H9 (cell line): ENCODE data around the gene SLC9A1. TPM values are rescaled to one million over a fixed set of nuclear protein-coding genes. Genes with fewer than 3 reads are reported as not detected.

Experiments used
- DNase-seq: peaks from one replicate; pipeline ENCODE4 v3.0.0-alpha.2; 2017
- H2AFZ ChIP-seq: one replicate; pipeline ENCODE4 v1.6.1; 2013; ENCODE audit warnings: mild to moderate bottlenecking, low read length, control low read depth, moderate library complexity
- H2AK5ac ChIP-seq: 2 replicates; pipeline ENCODE4 v1.6.1; 2013; ENCODE audit warnings: low read length, control low read depth, mixed read lengths; ENCODE audit not compliant: insufficient read length
- H2BK120ac ChIP-seq: one replicate; pipeline ENCODE4 v1.6.1; 2013; ENCODE audit warnings: low read depth, mild to moderate bottlenecking, low read length, control low read depth, inconsistent platforms; ENCODE audit not compliant: poor library complexity, severe bottlenecking
- H2BK12ac ChIP-seq: 2 replicates; pipeline ENCODE4 v1.6.1; 2013; ENCODE audit warnings: low read length, control low read depth, mixed read lengths, low read depth; ENCODE audit not compliant: insufficient read length
- H2BK15ac ChIP-seq: 2 replicates; pipeline ENCODE4 v1.6.1; 2013; ENCODE audit warnings: low read depth, low read length, control low read depth
- H2BK20ac ChIP-seq: one replicate; pipeline ENCODE4 v1.6.1; 2013; ENCODE audit warnings: low read depth, mild to moderate bottlenecking, low read length, control low read depth, inconsistent platforms; ENCODE audit not compliant: poor library complexity, severe bottlenecking
- H2BK5ac ChIP-seq: 2 replicates; pipeline ENCODE4 v1.6.1; 2013; ENCODE audit warnings: low read length, control low read depth, mixed read lengths; ENCODE audit not compliant: insufficient read length
- H3K14ac ChIP-seq: 2 replicates; pipeline ENCODE4 v1.6.1; 2013; ENCODE audit warnings: low read length, control low read depth; ENCODE audit not compliant: insufficient read depth
- H3K18ac ChIP-seq: 2 replicates; pipeline ENCODE4 v1.6.1; 2013; ENCODE audit warnings: low read depth, mild to moderate bottlenecking, mixed read lengths, low read length, control low read depth; ENCODE audit not compliant: insufficient read length
- H3K23ac ChIP-seq: 2 replicates; pipeline ENCODE4 v1.6.1; 2013; ENCODE audit warnings: low read length, control low read depth, mixed read lengths, low read depth; ENCODE audit not compliant: insufficient read length
- H3K23me2 ChIP-seq: 2 replicates; pipeline ENCODE4 v1.6.1; 2013; ENCODE audit warnings: low read depth, mild to moderate bottlenecking, mixed read lengths, low read length, control low read depth; ENCODE audit not compliant: insufficient read length, poor library complexity, severe bottlenecking
- H3K27ac ChIP-seq: 2 replicates; pipeline ENCODE4 v1.5.1; 2013; ENCODE audit warnings: low read length, control low read depth, mixed read lengths, low read depth; ENCODE audit not compliant: insufficient read length
- H3K27me3 ChIP-seq: 2 replicates; pipeline ENCODE4 v1.6.1; 2013; ENCODE audit warnings: low read length, control low read depth, inconsistent platforms; ENCODE audit not compliant: insufficient read depth
- H3K4ac ChIP-seq: 2 replicates; pipeline ENCODE4 v1.6.1; 2013; ENCODE audit warnings: low read depth, mild to moderate bottlenecking, control low read depth, inconsistent platforms, low read length, moderate library complexity
- H3K4me1 ChIP-seq: 2 replicates; pipeline ENCODE4 v1.6.1; 2013; ENCODE audit warnings: low read length, control low read depth, inconsistent platforms; ENCODE audit not compliant: insufficient read depth
- H3K4me2 ChIP-seq: 2 replicates; pipeline ENCODE4 v1.6.1; 2013; ENCODE audit warnings: low read length, control low read depth, mixed read lengths; ENCODE audit not compliant: insufficient read length, insufficient read depth
- H3K56ac ChIP-seq: 2 replicates; pipeline ENCODE4 v1.6.1; 2013; ENCODE audit warnings: low read depth, mild to moderate bottlenecking, mixed read lengths, low read length, control low read depth; ENCODE audit not compliant: insufficient read length
- H3K79me1 ChIP-seq: 2 replicates; pipeline ENCODE4 v1.6.1; 2013; ENCODE audit warnings: low read depth, mild to moderate bottlenecking, moderate library complexity, low read length, control low read depth, inconsistent platforms; ENCODE audit not compliant: insufficient read depth, poor library complexity, severe bottlenecking
- H3K79me2 ChIP-seq: 2 replicates; pipeline ENCODE4 v1.6.1; 2013; ENCODE audit warnings: low read length, control low read depth, inconsistent platforms; ENCODE audit not compliant: insufficient read depth
- H3K9ac ChIP-seq: 2 replicates; pipeline ENCODE4 v1.6.1; 2013; ENCODE audit warnings: low read length, control low read depth, mixed read lengths; ENCODE audit not compliant: insufficient read length; ENCODE audit errors: extremely low read depth
- H3K9me3 ChIP-seq: one replicate; pipeline ENCODE4 v1.6.1; 2013; ENCODE audit warnings: low read depth, low read length, inconsistent platforms; ENCODE audit not compliant: control insufficient read depth
- H3T11ph ChIP-seq: one replicate; pipeline ENCODE4 v1.6.1; 2013; ENCODE audit warnings: mild to moderate bottlenecking, low read length, control low read depth, inconsistent platforms
- H4K20me1 ChIP-seq: one replicate; pipeline ENCODE4 v1.6.1; 2013; ENCODE audit not compliant: control insufficient read depth, insufficient read length, insufficient read depth
- H4K5ac ChIP-seq: 2 replicates; pipeline ENCODE4 v1.6.1; 2013; ENCODE audit warnings: low read depth, mild to moderate bottlenecking, mixed read lengths, low read length, control low read depth; ENCODE audit not compliant: insufficient read length
- H4K8ac ChIP-seq: replicated peaks from 2 replicates; pipeline ENCODE4 v1.6.1; 2013; ENCODE audit warnings: low read length, control low read depth, mixed read lengths, low read depth; ENCODE audit not compliant: insufficient read length
- H4K91ac ChIP-seq: 2 replicates; pipeline ENCODE4 v1.6.1; 2013; ENCODE audit warnings: low read depth, mild to moderate bottlenecking, moderate library complexity, mixed read lengths, low read length, control low read depth; ENCODE audit not compliant: insufficient read length
- H3K27ac Mint-ChIP-seq, 3 experiments: 2 replicates in 2 of 3; 3 replicates in 1 of 3; pipeline ENCODE4 v1.8.0; 2020 to 2021; ENCODE audit warnings: mixed read lengths in 3 of 3, mild to moderate bottlenecking in 1 of 3, moderate library complexity in 1 of 3
- H3K27me3 Mint-ChIP-seq: 2 replicates; pipeline ENCODE4 v1.8.0; 2021; ENCODE audit warnings: low read depth, mild to moderate bottlenecking, moderate library complexity, mixed read lengths
- H3K36me3 Mint-ChIP-seq, 3 experiments: 2 replicates in 2 of 3; 3 replicates in 1 of 3; pipeline ENCODE4 v1.8.0; 2020 to 2021; ENCODE audit warnings: low read depth in 3 of 3, mixed read lengths in 3 of 3; ENCODE audit not compliant: insufficient read depth in 1 of 3
- H3K4me1 Mint-ChIP-seq, 2 experiments: 2 replicates each; pipeline ENCODE4 v1.8.0; 2020; ENCODE audit warnings: mixed read lengths in 2 of 2
- H3K4me3 Mint-ChIP-seq, 2 experiments: 2 replicates in 1 of 2; 3 replicates in 1 of 2; pipeline ENCODE4 v1.8.0; 2020 to 2021; ENCODE audit warnings: mild to moderate bottlenecking in 2 of 2, mixed read lengths in 2 of 2, moderate library complexity in 1 of 2
- H3K9me3 Mint-ChIP-seq, 2 experiments: 2 replicates in 1 of 2; 3 replicates in 1 of 2; pipeline ENCODE4 v1.8.0; 2020; ENCODE audit warnings: mild to moderate bottlenecking in 2 of 2, mixed read lengths in 2 of 2, moderate library complexity in 1 of 2
- WGBS: extraction: QIAGEN DNeasy Blood & Tissue Kit; methylation state at CpG from one replicate; pipeline ENCODE4 v1.1.7; 2013; ENCODE audit warnings: missing lambda C conversion rate, low lambda C conversion rate, mixed read lengths; ENCODE audit not compliant: insufficient read length; ENCODE audit errors: extremely low coverage; 5-methylcytosine and 5-hydroxymethylcytosine counted together
- total RNA-seq: library from RNA; stranded (reverse); gene quantifications from 2 replicates; pipeline ENCODE4 v1.2.1, GENCODE V29; 2021
- TF ChIP-seq, protein P1 (sequence below): fragments of 200-600 bp; sonication (generic); conservative IDR thresholded peaks from 3 replicates; pipeline ENCODE4 v1.8.0; 2021; ENCODE audit warnings: antibody characterized with exemption, mild to moderate bottlenecking

The SLC9A1 gene
- total RNA-seq, 1 experiment from 2014 or later, result 20.8 TPM

DNA sequence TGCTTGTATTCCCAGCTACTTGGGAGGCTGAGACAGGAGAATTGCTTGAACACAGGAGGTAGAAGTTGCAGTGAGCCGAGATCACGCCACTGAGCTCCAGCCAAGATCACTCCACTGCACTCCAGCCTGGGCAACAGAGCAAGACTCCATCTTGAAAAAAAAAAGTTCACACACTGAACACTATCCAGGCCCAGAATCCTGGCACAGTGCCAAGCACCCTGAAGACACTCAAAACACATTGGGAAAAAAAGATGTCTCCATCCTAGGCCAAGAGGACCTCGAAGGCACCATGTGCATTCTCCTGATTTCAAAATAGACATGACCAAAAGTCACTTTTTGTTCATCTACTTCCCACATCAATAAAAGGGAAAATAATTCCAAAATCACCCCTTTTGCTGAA, 38.7 kb downstream of the SLC9A1 start:
- no peaks in the 10 kb centered on the region for H3K4me1 ChIP-seq
- no peaks in the 10 kb centered on the region for H3K23me2 ChIP-seq
- H3K9me3 ChIP-seq, result no peaks in the 10 kb centered on the region
- Mint-ChIP-seq H3K27ac (no peak overlapping the region; a peak in 1 of 7 replicates), H3K9me3 (no peaks in the 10 kb centered on the region), H3K4me1 (peaks cover 11 to 20% of the 10 kb centered on the region in 2 experiments), H3K4me3 (no peak overlapping the region), H3K27me3 (no peaks in the 10 kb centered on the region; the same call in 1 of the 2 replicates), H3K36me3 (peaks cover 0 to 8% (median 4%) of the 10 kb centered on the region in 3 experiments; a peak in 5 of 7 replicates)
- no peak overlapping the region for H4K91ac ChIP-seq
- no peak overlapping the region for H3K4me2 ChIP-seq
- H3K14ac ChIP-seq, result no peak overlapping the region
- no peak overlapping the region for H3T11ph ChIP-seq
- H2BK120ac ChIP-seq, result no peak overlapping the region
- H2BK5ac ChIP-seq, result no peak overlapping the region
- no peak overlapping the region for H3K18ac ChIP-seq
- no peak overlapping the region for H4K8ac ChIP-seq
- no peaks in the 10 kb centered on the region for H3K27me3 ChIP-seq
- no peak overlapping the region for H2BK20ac ChIP-seq
- no peak overlapping the region for H4K5ac ChIP-seq
- H3K56ac ChIP-seq, result no peak overlapping the region
- TF ChIP-seq, protein P1, sequence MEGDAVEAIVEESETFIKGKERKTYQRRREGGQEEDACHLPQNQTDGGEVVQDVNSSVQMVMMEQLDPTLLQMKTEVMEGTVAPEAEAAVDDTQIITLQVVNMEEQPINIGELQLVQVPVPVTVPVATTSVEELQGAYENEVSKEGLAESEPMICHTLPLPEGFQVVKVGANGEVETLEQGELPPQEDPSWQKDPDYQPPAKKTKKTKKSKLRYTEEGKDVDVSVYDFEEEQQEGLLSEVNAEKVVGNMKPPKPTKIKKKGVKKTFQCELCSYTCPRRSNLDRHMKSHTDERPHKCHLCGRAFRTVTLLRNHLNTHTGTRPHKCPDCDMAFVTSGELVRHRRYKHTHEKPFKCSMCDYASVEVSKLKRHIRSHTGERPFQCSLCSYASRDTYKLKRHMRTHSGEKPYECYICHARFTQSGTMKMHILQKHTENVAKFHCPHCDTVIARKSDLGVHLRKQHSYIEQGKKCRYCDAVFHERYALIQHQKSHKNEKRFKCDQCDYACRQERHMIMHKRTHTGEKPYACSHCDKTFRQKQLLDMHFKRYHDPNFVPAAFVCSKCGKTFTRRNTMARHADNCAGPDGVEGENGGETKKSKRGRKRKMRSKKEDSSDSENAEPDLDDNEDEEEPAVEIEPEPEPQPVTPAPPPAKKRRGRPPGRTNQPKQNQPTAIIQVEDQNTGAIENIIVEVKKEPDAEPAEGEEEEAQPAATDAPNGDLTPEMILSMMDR, result no peak
- no peak overlapping the region for H3K27ac ChIP-seq
- no peak overlapping the region for H3K4ac ChIP-seq
- H2BK12ac ChIP-seq, result no peak overlapping the region
- no peak overlapping the region for H2BK15ac ChIP-seq
- H2AFZ ChIP-seq, result no peak overlapping the region
- no peaks in the 10 kb centered on the region for H3K79me1 ChIP-seq
- no peaks in the 10 kb centered on the region for H3K79me2 ChIP-seq
- no peak for DNase-seq
- H3K23ac ChIP-seq, result no peak overlapping the region
- H3K9ac ChIP-seq, result no peak overlapping the region
- WGBS, result no CpG with 5 or more reads among the region's 3 CpGs
- H2AK5ac ChIP-seq, result no peak overlapping the region
- H4K20me1 ChIP-seq, result no peaks in the 10 kb centered on the region
